Cardiac muscle cell (in vitro differentiated cells and primary cell): Measurements from ENCODE around the gene CACNA1C. TPM values are rescaled to one million over a fixed set of nuclear protein-coding genes. Genes with fewer than 3 reads are reported as not detected.

Source experiments
- DNase-seq, 2 donors: peaks; one replicate each; pipeline versions ENCODE4 v3.0.0 to v3.0.0-alpha.2; 2010 to 2017; ENCODE audit warnings: low read depth in 1 of 2, low spot score in 1 of 2
- H3K27ac ChIP-seq: fragments of 200-600 bp; sonication (generic); 2 replicates; pipeline ENCODE4 v1.5.1; 2016
- H3K27me3 ChIP-seq: fragments of 200-600 bp; sonication (generic); 2 replicates; pipeline ENCODE4 v1.6.0; 2016; ENCODE audit warnings: control low read depth
- H3K36me3 ChIP-seq: fragments of 200-600 bp; sonication (generic); 2 replicates; pipeline ENCODE4 v1.5.1; 2016; ENCODE audit warnings: control low read depth
- H3K4me1 ChIP-seq: fragments of 200-600 bp; sonication (generic); 2 replicates; pipeline ENCODE4 v1.8.1; 2017; ENCODE audit warnings: low read depth, mild to moderate bottlenecking, mixed run types
- H3K4me3 ChIP-seq: fragments of 200-600 bp; sonication (generic); 2 replicates; pipeline ENCODE4 v1.5.1; 2016; ENCODE audit warnings: mild to moderate bottlenecking
- H3K9me3 ChIP-seq: fragments of 200-600 bp; sonication (generic); 2 replicates; pipeline ENCODE4 v1.5.1; 2017; ENCODE audit warnings: low read depth, mild to moderate bottlenecking, control low read depth
- CTCF ChIP-seq: IDR thresholded peaks from 2 replicates; pipeline ENCODE4 v1.5.1; 2012; ENCODE audit warnings: low read depth, mild to moderate bottlenecking, low read length
- polyA plus RNA-seq: library from polyadenylated mRNA; unstranded; fragments of >200 nt; fragmentation: Nextera tagmentation; extraction: Ambion mirVana; gene quantifications from 2 replicates; pipeline ENCODE4 v1.2.1, GENCODE V29; 2016
- total RNA-seq: library from RNA; depleted of rRNA; stranded (reverse); fragments of >200 nt; gene quantifications from 2 replicates; pipeline ENCODE4 v1.2.3, GENCODE V29; 2016

The CACNA1C gene
- total and polyA plus RNA-seq, 2 experiments from 2014 or later: 40.8 to 77.8 TPM

- Histone ChIP-seq H3K9me3 (no peaks in the 10 kb centered on the region), H3K27ac (no peak overlapping the region), H3K36me3 (no peaks in the 10 kb centered on the region), H3K4me1 (peaks cover 13% of the 10 kb centered on the region), H3K4me3 (no peak overlapping the region), H3K27me3 (no peaks in the 10 kb centered on the region)
- peak in 1 of 2 donors; percentile 82 for DNase-seq
- TF ChIP-seq CTCF: no peak
Measured at GRCh38 chr12:2084553-2085296, 31.9 kb downstream of the CACNA1C start.

GRCh38 chr12:2092354-2092753 lies 39.6 kb downstream of the CACNA1C start:
- Histone ChIP-seq H3K27me3 (no peaks in the 10 kb centered on the region), H3K36me3 (no peaks in the 10 kb centered on the region), H3K4me3 (no peak overlapping the region), H3K27ac (no peak overlapping the region), H3K9me3 (no peaks in the 10 kb centered on the region), H3K4me1 (peaks cover 20% of the 10 kb centered on the region)
- TF ChIP-seq CTCF: no peak
- DNase-seq: no peak

GRCh38 chr12:2092890-2093289 lies 40.1 kb downstream of the CACNA1C start:
- no peak for TF ChIP-seq CTCF
- DNase-seq: peak in 1 of 2 donors; percentile 50
- no peak overlapping the region for H3K27ac ChIP-seq
- H3K4me1 ChIP-seq: peaks cover 25% of the 10 kb centered on the region
- H3K27me3 ChIP-seq: no peaks in the 10 kb centered on the region
- no peak overlapping the region for H3K4me3 ChIP-seq
- no peaks in the 10 kb centered on the region for H3K9me3 ChIP-seq
- no peaks in the 10 kb centered on the region for H3K36me3 ChIP-seq

GRCh38 chr12:2094597-2094996 lies 41.8 kb downstream of the CACNA1C start:
- TF ChIP-seq CTCF: no peak
- H3K36me3 ChIP-seq: no peaks in the 10 kb centered on the region
- no peak overlapping the region for H3K27ac ChIP-seq
- H3K27me3 ChIP-seq: no peaks in the 10 kb centered on the region
- H3K4me3 ChIP-seq: no peak overlapping the region
- DNase-seq: peak in 1 of 2 donors; percentile 40
- H3K9me3 ChIP-seq: no peaks in the 10 kb centered on the region
- peaks cover 25% of the 10 kb centered on the region for H3K4me1 ChIP-seq

GRCh38 chr12:2095878-2096277 lies 43.1 kb downstream of the CACNA1C start:
- Histone ChIP-seq H3K9me3 (no peaks in the 10 kb centered on the region), H3K4me1 (peaks cover 25% of the 10 kb centered on the region), H3K4me3 (no peak overlapping the region), H3K27me3 (no peaks in the 10 kb centered on the region), H3K27ac (no peak overlapping the region), H3K36me3 (no peaks in the 10 kb centered on the region)
- no peak for TF ChIP-seq CTCF
- no peak for DNase-seq
